Measurements from ENCODE around the gene GBF1. TPM values are rescaled to one million over a fixed set of nuclear protein-coding genes. Genes with fewer than 3 reads are reported as not detected.
A peak's percentile ranks its signal among the peaks of the same experiment; 100 is the strongest.

GBF1 gene
- total and polyA plus RNA-seq, 8 donors: 44.7 to 57.2 (median 46.6) TPM

DNA sequence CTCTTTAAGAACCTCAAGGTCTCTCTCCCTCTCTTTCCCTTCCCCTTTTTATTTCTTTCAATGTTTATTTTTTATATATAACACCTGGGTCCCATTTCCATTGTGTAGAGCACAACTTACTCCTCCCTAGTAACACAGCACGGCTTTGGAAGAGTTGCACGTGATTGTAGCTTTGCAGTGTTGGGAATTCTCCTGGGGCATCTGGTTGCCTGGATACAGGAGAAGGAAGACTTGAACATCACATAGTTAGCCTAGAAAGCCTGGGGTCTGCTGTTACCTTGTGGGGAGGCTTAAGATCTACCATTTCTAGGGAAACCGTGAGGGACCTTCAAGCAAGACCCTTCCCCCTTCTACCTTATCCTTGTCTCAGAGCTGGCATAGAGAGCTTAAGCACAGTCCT is 109.1 kb downstream of the GBF1 start:
- Histone ChIP-seq H3K27ac (no peak overlapping the region), H3K27me3 (no peaks in the 10 kb centered on the region), H3K4me1 (no peaks in the 10 kb centered on the region), H3K4me3 (no peak overlapping the region), H3K36me3 (peaks cover 0 to 88% of the 10 kb centered on the region in 2 donors), H3K9me3 (no peaks in the 10 kb centered on the region)
- DNase-seq (no peak), ATAC-seq (no peak)
- intact Hi-C loops (cut with DNase I): loop anchor here (5.0 to 10.0 kb wide), 3 partner anchors 120 to 200 kb away; partner anchors contain the start of gene NOLC1 (in 1 of the 2)
- TF ChIP-seq, protein P1, sequence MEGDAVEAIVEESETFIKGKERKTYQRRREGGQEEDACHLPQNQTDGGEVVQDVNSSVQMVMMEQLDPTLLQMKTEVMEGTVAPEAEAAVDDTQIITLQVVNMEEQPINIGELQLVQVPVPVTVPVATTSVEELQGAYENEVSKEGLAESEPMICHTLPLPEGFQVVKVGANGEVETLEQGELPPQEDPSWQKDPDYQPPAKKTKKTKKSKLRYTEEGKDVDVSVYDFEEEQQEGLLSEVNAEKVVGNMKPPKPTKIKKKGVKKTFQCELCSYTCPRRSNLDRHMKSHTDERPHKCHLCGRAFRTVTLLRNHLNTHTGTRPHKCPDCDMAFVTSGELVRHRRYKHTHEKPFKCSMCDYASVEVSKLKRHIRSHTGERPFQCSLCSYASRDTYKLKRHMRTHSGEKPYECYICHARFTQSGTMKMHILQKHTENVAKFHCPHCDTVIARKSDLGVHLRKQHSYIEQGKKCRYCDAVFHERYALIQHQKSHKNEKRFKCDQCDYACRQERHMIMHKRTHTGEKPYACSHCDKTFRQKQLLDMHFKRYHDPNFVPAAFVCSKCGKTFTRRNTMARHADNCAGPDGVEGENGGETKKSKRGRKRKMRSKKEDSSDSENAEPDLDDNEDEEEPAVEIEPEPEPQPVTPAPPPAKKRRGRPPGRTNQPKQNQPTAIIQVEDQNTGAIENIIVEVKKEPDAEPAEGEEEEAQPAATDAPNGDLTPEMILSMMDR (IDR thresholded peaks at IDR 0.05): no peak

DNA sequence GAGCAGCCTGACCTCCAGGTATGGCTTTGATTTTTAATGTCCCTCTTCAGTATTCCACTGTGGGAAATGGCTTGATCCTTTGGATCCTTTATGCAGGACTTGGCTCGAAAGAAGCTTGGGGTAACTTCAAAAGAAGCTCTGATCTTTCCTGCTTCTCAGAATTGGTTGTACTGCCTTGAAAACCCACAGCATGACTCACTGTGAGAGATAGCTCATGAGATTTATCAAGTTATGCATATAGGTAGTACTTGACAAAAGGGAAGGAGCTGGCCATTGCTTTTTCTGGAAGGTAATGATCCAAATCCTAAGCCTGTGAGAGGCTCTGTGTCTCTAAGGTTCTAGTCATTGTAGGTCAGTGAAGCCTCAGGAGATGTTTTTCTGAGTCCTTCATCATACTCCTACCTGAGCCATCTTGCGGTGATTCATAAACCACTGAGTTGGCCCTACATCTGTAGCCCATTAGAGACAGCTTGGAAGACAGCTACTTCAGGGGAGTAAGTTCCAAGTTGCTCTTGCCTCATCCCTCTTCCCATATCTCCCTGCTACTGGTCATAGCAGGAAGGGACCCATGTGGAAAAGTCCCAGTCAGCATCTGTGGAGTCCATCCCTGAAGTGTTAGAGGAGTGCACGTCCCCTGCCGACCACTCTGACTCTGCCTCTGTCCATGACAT is 113.5 kb downstream of the GBF1 start:
- TF ChIP-seq, protein P1 (IDR thresholded peaks at IDR 0.05): no peak
- peaks cover 0 to 95% of the 10 kb centered on the region in 2 donors for H3K36me3 ChIP-seq
- H3K9me3 ChIP-seq: no peaks in the 10 kb centered on the region
- no peaks in the 10 kb centered on the region for H3K4me1 ChIP-seq
- no peaks in the 10 kb centered on the region for H3K27me3 ChIP-seq
- no peak overlapping the region for H3K27ac ChIP-seq
- no peak overlapping the region for H3K4me3 ChIP-seq
- ATAC-seq: no peak
- no peak for DNase-seq
- intact Hi-C loops (cut with DNase I): loop anchor here (10.0 kb wide), 2 partner anchors 124 to 204 kb away; partner anchors contain the start of gene NOLC1 (in 1 of the 2)

DNA sequence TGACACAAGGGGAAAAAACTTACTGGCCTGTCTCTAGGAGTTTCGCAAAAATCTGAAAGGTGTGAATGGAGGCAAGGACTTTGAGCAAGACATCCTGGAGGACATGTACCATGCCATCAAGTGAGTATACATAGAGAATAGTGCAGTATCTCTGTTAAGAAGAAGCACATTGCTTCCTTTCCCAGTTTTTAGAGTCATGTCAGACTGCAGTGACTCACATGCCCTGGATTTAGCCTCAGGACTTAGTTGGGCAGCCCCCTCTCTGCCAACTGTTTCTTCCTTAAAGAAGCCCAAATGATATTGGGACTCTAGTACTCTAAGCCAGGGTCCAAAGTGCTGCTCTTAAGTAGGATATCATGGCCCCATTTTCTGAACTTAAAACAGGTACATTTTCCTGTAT is 122.1 kb downstream of the GBF1 start:
- ATAC-seq (no peak), DNase-seq (no peak)
- intact Hi-C loops (cut with DNase I): no loop called here
- peaks cover 0 to 5% of the 10 kb centered on the region in 2 donors for H3K4me1 ChIP-seq
- H3K9me3 ChIP-seq: no peaks in the 10 kb centered on the region
- peaks cover 0 to 100% of the 10 kb centered on the region in 2 donors for H3K36me3 ChIP-seq
- peak overlapping the region in 1 of 2 donors; percentile 13 for H3K27ac ChIP-seq
- TF ChIP-seq, protein P1 (IDR thresholded peaks at IDR 0.05): no peak
- H3K4me3 ChIP-seq: no peak overlapping the region
- H3K27me3 ChIP-seq: no peaks in the 10 kb centered on the region

DNA sequence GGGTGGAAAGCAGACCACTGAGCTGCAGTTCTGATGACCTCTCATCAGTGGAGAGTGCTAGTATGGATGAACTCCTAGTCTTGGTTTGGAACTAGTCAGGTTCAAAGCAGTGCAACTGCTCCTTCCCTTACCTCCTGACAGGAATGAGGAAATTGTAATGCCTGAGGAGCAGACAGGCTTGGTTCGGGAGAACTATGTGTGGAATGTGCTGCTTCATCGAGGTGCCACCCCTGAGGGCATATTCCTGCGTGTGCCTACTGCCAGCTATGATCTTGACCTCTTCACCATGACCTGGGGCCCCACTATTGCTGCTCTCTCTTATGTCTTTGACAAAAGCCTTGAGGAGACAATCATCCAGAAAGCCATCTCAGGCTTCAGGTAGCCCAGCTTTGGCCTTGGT is 122.7 kb downstream of the GBF1 start:
- Histone ChIP-seq H3K27ac (no peak overlapping the region), H3K4me1 (peaks cover 0 to 5% of the 10 kb centered on the region in 2 donors), H3K9me3 (no peaks in the 10 kb centered on the region), H3K36me3 (peaks cover 0 to 100% of the 10 kb centered on the region in 2 donors), H3K4me3 (no peak overlapping the region), H3K27me3 (no peaks in the 10 kb centered on the region)
- DNase-seq (no peak), ATAC-seq (peak; percentile 92)
- TF ChIP-seq, protein P1 (IDR thresholded peaks at IDR 0.05): no peak
- intact Hi-C loops (cut with DNase I): no loop called here

DNA sequence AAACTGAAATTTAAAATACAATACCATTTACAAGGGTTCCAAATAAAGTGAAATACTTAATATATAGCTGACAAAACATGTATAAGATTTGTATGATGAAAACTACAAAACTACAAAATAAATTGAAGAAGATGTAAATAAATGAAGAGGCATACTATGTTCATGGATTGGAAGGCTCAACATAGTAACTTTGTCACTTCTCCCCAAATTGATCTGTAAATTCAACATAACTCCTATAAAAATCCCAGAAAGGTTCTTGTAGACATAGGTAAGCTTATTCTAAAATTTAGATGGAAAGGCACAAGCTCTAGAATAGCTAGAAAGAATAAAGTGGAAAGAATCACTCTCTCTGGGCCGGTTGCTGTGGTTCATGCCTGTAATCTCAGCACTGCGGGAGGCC is 126.0 kb downstream of the GBF1 start:
- TF ChIP-seq, protein P1 (IDR thresholded peaks at IDR 0.05): no peak
- H3K36me3 ChIP-seq: peaks cover 0 to 100% of the 10 kb centered on the region in 2 donors
- ATAC-seq (no peak), DNase-seq (no peak)
- H3K9me3 ChIP-seq: no peaks in the 10 kb centered on the region
- no peak overlapping the region for H3K27ac ChIP-seq
- intact Hi-C loops (cut with DNase I): no loop called here
- H3K27me3 ChIP-seq: no peaks in the 10 kb centered on the region
- peaks cover 0 to 5% of the 10 kb centered on the region in 2 donors for H3K4me1 ChIP-seq
- H3K4me3 ChIP-seq: no peak overlapping the region

Measured in left lung (tissue), 10 donors.